Measurements from ENCODE around the gene TUBGCP5. TPM values are rescaled to one million over a fixed set of nuclear protein-coding genes. Genes with fewer than 3 reads are reported as not detected.

TUBGCP5 gene
- total RNA-seq, 1 donor from 2014 or later: 15.6 TPM

DNA sequence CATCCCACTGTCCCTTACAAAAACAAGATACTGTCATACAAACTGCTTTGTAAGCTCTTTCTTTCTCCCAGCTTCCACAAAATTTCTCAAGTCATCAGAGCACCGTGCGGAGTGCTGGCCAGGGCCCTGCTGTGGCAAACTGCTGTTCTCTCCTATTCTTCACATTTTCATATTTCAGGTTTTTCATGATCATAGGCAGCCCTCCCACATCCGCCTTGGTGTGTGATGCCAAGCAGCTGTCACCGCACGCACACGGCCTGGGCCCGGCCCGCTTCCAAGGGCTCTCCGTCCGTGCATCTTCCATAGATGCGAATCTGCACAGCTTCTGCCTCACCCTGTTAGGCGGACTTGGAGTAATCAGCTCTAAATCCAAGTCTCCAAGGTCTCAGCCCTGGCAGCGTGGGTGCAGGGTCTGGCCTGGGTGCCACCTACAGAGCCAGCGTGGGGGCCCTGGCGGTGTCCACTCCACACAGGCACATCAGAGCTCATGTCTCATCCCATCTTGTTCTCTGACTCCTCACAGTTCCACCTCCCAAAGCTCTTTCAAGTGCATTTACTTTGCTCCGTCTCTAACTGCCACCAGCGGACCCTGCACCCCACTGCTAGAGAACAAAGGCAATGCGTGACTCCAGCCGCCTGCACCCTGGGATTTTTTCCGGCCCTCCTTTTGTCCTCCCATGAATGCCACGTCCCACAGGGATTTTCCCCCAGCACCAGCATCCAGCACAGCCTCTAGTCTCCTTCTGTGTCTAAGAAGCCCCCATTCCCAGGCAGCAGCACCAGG is 86.4 kb downstream of the TUBGCP5 start:
- TF ChIP-seq, protein P1, sequence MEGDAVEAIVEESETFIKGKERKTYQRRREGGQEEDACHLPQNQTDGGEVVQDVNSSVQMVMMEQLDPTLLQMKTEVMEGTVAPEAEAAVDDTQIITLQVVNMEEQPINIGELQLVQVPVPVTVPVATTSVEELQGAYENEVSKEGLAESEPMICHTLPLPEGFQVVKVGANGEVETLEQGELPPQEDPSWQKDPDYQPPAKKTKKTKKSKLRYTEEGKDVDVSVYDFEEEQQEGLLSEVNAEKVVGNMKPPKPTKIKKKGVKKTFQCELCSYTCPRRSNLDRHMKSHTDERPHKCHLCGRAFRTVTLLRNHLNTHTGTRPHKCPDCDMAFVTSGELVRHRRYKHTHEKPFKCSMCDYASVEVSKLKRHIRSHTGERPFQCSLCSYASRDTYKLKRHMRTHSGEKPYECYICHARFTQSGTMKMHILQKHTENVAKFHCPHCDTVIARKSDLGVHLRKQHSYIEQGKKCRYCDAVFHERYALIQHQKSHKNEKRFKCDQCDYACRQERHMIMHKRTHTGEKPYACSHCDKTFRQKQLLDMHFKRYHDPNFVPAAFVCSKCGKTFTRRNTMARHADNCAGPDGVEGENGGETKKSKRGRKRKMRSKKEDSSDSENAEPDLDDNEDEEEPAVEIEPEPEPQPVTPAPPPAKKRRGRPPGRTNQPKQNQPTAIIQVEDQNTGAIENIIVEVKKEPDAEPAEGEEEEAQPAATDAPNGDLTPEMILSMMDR (IDR thresholded peaks at IDR 0.05; ENCODE audit: partially characterized antibody, unreplicated experiment): no peak
- Mint-ChIP-seq H3K4me1 (ENCODE audit: low read depth, unreplicated experiment) (peaks cover 49% of the 10 kb centered on the region), H3K27ac (ENCODE audit: unreplicated experiment) (peak overlapping the region; percentile 78), H3K4me3 (ENCODE audit: unreplicated experiment) (peak overlapping the region; percentile 61), H3K27me3 (ENCODE audit: unreplicated experiment) (peaks cover 2% of the 10 kb centered on the region), H3K9me3 (ENCODE audit: unreplicated experiment) (peaks cover 18% of the 10 kb centered on the region), H3K36me3 (ENCODE audit: unreplicated experiment) (no peaks in the 10 kb centered on the region)
- DNase-seq: no peak

DNA sequence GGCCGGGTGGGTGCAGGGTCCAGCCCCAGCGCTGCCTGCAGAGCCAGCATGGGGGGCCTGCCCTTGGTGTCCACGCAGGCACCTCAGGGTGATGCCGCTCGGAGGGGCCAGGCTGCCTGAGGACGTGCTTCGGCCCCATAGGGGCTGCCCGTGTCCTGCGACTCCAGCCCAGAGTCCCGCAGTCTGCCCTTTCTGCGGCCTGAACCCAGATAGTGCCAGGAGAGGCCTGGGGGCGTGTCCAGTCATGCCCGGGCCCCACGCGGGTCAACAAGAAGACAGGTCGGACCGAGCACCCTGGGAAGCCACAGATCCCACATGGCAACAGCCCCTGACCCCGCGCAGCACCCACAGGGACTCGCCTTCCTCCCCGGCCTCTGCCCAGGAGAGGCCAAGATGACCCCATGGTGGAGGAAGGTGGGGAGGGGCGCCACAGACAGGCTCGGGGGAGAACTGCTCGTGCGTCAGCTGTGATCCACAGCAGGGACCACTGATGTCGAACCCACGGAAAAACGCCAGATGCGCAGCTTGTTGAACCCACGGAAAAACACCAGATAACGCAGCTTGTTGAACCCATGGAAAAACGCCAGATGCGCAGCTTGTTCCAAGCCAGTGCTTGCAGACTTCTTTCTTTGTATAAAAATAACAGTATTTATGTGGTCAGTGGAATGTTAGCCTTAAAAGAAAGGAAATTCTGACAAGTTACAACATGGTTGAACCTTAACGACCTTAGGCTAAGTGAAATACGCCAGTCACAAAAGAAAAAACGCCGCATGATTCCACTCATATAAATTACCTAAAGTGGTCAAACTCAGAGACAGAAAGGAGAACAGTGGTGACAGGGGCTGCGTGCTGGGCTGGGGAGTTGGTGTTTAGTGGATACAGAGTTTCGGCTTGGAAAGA is 87.7 kb downstream of the TUBGCP5 start:
- Mint-ChIP-seq H3K27me3 (ENCODE audit: unreplicated experiment) (peaks cover 6% of the 10 kb centered on the region), H3K36me3 (ENCODE audit: unreplicated experiment) (no peaks in the 10 kb centered on the region), H3K4me1 (ENCODE audit: low read depth, unreplicated experiment) (peaks cover 57% of the 10 kb centered on the region), H3K27ac (ENCODE audit: unreplicated experiment) (peak overlapping the region; percentile 46), H3K4me3 (ENCODE audit: unreplicated experiment) (no peak overlapping the region), H3K9me3 (ENCODE audit: unreplicated experiment) (peaks cover 17% of the 10 kb centered on the region)
- TF ChIP-seq, protein P1 (IDR thresholded peaks at IDR 0.05; ENCODE audit: partially characterized antibody, unreplicated experiment): no peak
- no peak for DNase-seq

DNA sequence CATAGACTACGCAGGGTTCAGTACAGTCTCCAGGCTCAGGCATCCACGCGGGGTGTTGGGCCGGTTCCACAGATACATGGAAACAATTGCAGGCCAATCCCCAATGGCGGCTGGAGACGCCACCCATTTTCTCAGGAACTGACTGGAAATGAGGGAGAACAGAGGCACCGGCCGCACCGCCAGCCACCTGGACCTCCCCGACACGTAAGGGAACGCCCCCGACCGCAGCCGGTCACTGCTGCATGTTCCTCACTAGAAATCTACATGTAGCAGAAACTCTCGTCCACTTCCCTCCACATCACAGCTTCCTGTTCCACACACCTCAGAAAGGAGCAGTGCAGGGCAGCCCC is 88.4 kb downstream of the TUBGCP5 start:
- no peak overlapping the region for H3K27ac Mint-ChIP-seq (ENCODE audit: unreplicated experiment)
- H3K27me3 Mint-ChIP-seq (ENCODE audit: unreplicated experiment): peaks cover 6% of the 10 kb centered on the region
- no peak overlapping the region for H3K4me3 Mint-ChIP-seq (ENCODE audit: unreplicated experiment)
- no peaks in the 10 kb centered on the region for H3K36me3 Mint-ChIP-seq (ENCODE audit: unreplicated experiment)
- peaks cover 16% of the 10 kb centered on the region for H3K9me3 Mint-ChIP-seq (ENCODE audit: unreplicated experiment)
- no peak for DNase-seq
- H3K4me1 Mint-ChIP-seq (ENCODE audit: low read depth, unreplicated experiment): peaks cover 54% of the 10 kb centered on the region
- TF ChIP-seq, protein P1 (IDR thresholded peaks at IDR 0.05; ENCODE audit: partially characterized antibody, unreplicated experiment): no peak

DNA sequence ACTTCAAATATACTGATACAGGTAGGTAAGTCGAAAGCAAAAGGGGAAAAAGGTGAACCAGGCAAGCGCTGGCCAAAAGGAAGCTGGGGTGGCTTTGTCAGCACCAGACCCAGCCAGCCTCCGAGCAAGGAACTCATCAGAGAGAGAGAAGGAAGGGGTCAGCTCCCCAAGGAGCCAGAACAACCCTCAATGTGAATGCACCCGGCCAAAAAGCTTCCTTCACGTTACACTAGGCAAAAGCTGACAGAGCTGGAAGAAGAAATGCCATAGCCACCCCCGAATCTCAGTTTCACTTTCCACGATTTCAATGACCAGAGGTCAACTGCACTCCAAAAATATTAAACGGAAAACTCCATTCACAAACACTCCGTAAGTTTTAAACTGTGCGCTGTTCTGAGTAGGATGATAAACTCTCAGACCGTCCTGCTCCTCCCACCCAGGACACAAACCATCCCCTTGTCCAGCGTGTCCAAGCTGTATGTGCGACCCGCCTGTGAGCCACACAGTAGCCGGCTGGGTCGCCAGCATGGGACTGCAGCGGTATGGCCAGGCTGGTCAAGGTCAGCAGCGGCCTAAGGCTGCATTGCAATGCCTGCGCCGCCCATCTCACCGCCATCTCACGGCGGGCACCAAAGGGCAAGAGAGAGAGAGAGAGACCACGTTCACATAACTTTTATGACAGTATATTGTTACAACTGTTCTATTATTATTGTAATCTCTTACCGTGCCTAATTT is 88.9 kb downstream of the TUBGCP5 start:
- H3K27me3 Mint-ChIP-seq (ENCODE audit: unreplicated experiment): peaks cover 5% of the 10 kb centered on the region
- peaks cover 16% of the 10 kb centered on the region for H3K9me3 Mint-ChIP-seq (ENCODE audit: unreplicated experiment)
- peak overlapping the region; percentile 32 for H3K4me3 Mint-ChIP-seq (ENCODE audit: unreplicated experiment)
- H3K27ac Mint-ChIP-seq (ENCODE audit: unreplicated experiment): peak overlapping the region; percentile 57
- DNase-seq: no peak
- TF ChIP-seq, protein P1 (IDR thresholded peaks at IDR 0.05; ENCODE audit: partially characterized antibody, unreplicated experiment): no peak
- H3K36me3 Mint-ChIP-seq (ENCODE audit: unreplicated experiment): no peaks in the 10 kb centered on the region
- peaks cover 50% of the 10 kb centered on the region for H3K4me1 Mint-ChIP-seq (ENCODE audit: low read depth, unreplicated experiment)

Other genes with a start within 250 kb of the TUBGCP5 start
- gene NIPA2, start 200.9 kb downstream of the TUBGCP5 start, total RNA-seq (ENCODE audit: unreplicated experiment): 121 TPM
- gene CYFIP1, start 59.2 kb downstream of the TUBGCP5 start, total RNA-seq (ENCODE audit: unreplicated experiment): 143 TPM
- gene GOLGA6L1, start 97.3 kb upstream of the TUBGCP5 start, total RNA-seq (ENCODE audit: unreplicated experiment): not detected